PC-3 (cell line): ENCODE results near the gene LAYN. TPM values are rescaled to one million over a fixed set of nuclear protein-coding genes. Genes with fewer than 3 reads are reported as not detected.

Experiments used
- ATAC-seq: fragments of 200-7000 bp; cut with Tn5 transposase; 2 replicates; pipeline ENCODE4 v1.9.1; 2020; ENCODE audit warnings: mild to moderate bottlenecking, moderate library complexity
- BruUV-seq: library from RNA; stranded (reverse); fragments of 400-500 nt; replicated peaks from 2 replicates; lab custom pipeline; 2021; lab: Mats Ljungman, UMichigan
- CTCF ChIA-PET: fragments of 300-600 bp; sonication (Branson Sonifier 250); formaldehyde crosslinking; loops from one replicate; lab custom pipeline; 2022; ENCODE audit warnings: antibody characterized with exemption; lab: Charles Lee
- POLR2A ChIA-PET: fragments of 300-600 bp; sonication (Branson Sonifier 250); formaldehyde crosslinking; loops from one replicate; lab custom pipeline; 2022; ENCODE audit warnings: antibody characterized with exemption; ENCODE audit not compliant: unreplicated experiment; lab: Charles Lee
- DNase-seq: peaks from one replicate; pipeline ENCODE4 v3.0.0-alpha.2; 2015
- H2AFZ ChIP-seq: fragments of 300-600 bp; sonication (generic); 2 replicates; pipeline ENCODE4 v1.6.0; 2016; ENCODE audit warnings: antibody characterized with exemption, low read length
- H3F3A ChIP-seq: fragments of 300-600 bp; sonication (generic); one replicate; pipeline ENCODE4 v1.6.0; 2017; ENCODE audit warnings: antibody characterized with exemption, low read length, control low read depth, mild to moderate bottlenecking; ENCODE audit not compliant: unreplicated experiment
- H3K27ac ChIP-seq: fragments of 300-600 bp; sonication (generic); 2 replicates; pipeline ENCODE4 v1.5.1; 2016; ENCODE audit warnings: mild to moderate bottlenecking, low read length
- H3K27me3 ChIP-seq: fragments of 300-600 bp; sonication (generic); 2 replicates; pipeline ENCODE4 v1.6.1; 2016; ENCODE audit warnings: low read length, mixed read lengths
- H3K36me3 ChIP-seq: fragments of 300-600 bp; sonication (generic); 2 replicates; pipeline ENCODE4 v1.6.1; 2016; ENCODE audit warnings: low read depth, mixed run types, low read length, mixed read lengths
- H3K4me1 ChIP-seq: fragments of 300-600 bp; sonication (generic); 2 replicates; pipeline ENCODE4 v1.5.1; 2016; ENCODE audit warnings: low read length; ENCODE audit not compliant: insufficient read depth
- H3K4me2 ChIP-seq: fragments of 300-600 bp; sonication (generic); 2 replicates; pipeline ENCODE4 v1.6.0; 2016; ENCODE audit warnings: low read length
- H3K4me3 ChIP-seq: fragments of 300-600 bp; sonication (generic); 2 replicates; pipeline ENCODE4 v1.5.1; 2016; ENCODE audit warnings: mild to moderate bottlenecking, low read length, mixed read lengths
- H3K79me2 ChIP-seq: fragments of 300-600 bp; sonication (generic); 2 replicates; pipeline ENCODE4 v1.6.1; 2017; ENCODE audit warnings: low read length, mixed read lengths
- H3K9ac ChIP-seq: fragments of 300-600 bp; sonication (generic); 2 replicates; pipeline ENCODE4 v1.6.0; 2016; ENCODE audit warnings: mild to moderate bottlenecking, low read length
- H3K9me2 ChIP-seq: fragments of 300-600 bp; sonication (generic); replicated peaks from 2 replicates; pipeline ENCODE4 v1.6.1; 2016; ENCODE audit warnings: mixed run types, low read length, mixed read lengths
- H3K9me3 ChIP-seq: fragments of 300-600 bp; sonication (generic); 2 replicates; pipeline ENCODE4 v1.6.1; 2016; ENCODE audit warnings: low read length, mixed read lengths
- H4K20me1 ChIP-seq: fragments of 300-600 bp; sonication (generic); 2 replicates; pipeline ENCODE4 v1.6.1; 2016; ENCODE audit warnings: low read length, mixed read lengths
- EZH2 ChIP-seq: fragments of 300-600 bp; sonication (generic); IDR thresholded peaks from one replicate; pipeline ENCODE4 v1.6.1; 2017; ENCODE audit warnings: antibody characterized with exemption, mild to moderate bottlenecking, low read length; ENCODE audit not compliant: unreplicated experiment
- EZH2phosphoT487 ChIP-seq: fragments of 300-600 bp; sonication (generic); IDR thresholded peaks from 2 replicates; pipeline ENCODE4 v1.6.1; 2018; ENCODE audit warnings: mild to moderate bottlenecking, antibody characterized with exemption, low read length, borderline replicate concordance
- intact Hi-C: fragments of 100-400 bp; cut with micrococcal nuclease; formaldehyde crosslinking; loops from 2 replicates; pipeline ENCODE4 v1.9.0; 2023
- total RNA-seq: library from RNA; depleted of rRNA; stranded (reverse); fragments of >200 nt; gene quantifications from 2 replicates; pipeline ENCODE4 v1.2.3, GENCODE V29; 2014
- TF ChIP-seq, protein P1 (sequence below): fragments of 300-600 bp; sonication (generic); conservative IDR thresholded peaks from 2 replicates; pipeline ENCODE4 v1.5.1; 2017; ENCODE audit warnings: antibody characterized with exemption, low read depth, mild to moderate bottlenecking, low read length

The LAYN gene
- total RNA-seq, 1 experiment from 2014 or later: 0.47 TPM

DNA sequence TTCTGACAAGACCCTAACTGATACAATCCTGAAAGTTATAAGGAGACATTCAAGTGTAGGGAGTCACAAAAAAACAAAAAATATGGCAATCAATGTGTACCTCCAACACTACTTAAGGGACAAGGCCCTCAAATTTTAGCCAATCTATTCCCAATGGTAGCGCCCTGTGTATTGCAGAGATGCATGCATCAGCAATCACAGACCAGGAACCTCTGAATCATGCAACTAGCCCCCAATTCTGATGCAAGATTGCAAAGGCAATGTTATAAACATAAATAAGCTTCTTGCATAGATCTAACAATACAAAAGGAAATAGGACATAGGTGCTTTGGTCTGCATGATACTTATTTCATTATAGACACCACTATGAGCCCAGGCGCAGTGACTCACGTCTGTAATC, 32.1 kb downstream of the LAYN start:
- Histone ChIP-seq H3K4me2 (no peak overlapping the region), H3K9me3 (no peaks in the 10 kb centered on the region), H3K4me3 (no peak overlapping the region), H4K20me1 (no peaks in the 10 kb centered on the region), H3K36me3 (no peaks in the 10 kb centered on the region), H3K4me1 (peaks cover 7% of the 10 kb centered on the region), H3K9me2 (no peaks in the 10 kb centered on the region), H3K27ac (no peak overlapping the region), H3K27me3 (no peaks in the 10 kb centered on the region), H3K9ac (no peak overlapping the region), H3K79me2 (no peaks in the 10 kb centered on the region), H3F3A (no peaks in the 10 kb centered on the region), H2AFZ (no peak overlapping the region)
- ChIA-PET CTCF (no interaction called here), POLR2A (no interaction called here)
- DNase-seq (no peak), ATAC-seq (no peak)
- TF ChIP-seq EZH2phosphoT487 (no peak), EZH2 (no peak)
- TF ChIP-seq, protein P1, sequence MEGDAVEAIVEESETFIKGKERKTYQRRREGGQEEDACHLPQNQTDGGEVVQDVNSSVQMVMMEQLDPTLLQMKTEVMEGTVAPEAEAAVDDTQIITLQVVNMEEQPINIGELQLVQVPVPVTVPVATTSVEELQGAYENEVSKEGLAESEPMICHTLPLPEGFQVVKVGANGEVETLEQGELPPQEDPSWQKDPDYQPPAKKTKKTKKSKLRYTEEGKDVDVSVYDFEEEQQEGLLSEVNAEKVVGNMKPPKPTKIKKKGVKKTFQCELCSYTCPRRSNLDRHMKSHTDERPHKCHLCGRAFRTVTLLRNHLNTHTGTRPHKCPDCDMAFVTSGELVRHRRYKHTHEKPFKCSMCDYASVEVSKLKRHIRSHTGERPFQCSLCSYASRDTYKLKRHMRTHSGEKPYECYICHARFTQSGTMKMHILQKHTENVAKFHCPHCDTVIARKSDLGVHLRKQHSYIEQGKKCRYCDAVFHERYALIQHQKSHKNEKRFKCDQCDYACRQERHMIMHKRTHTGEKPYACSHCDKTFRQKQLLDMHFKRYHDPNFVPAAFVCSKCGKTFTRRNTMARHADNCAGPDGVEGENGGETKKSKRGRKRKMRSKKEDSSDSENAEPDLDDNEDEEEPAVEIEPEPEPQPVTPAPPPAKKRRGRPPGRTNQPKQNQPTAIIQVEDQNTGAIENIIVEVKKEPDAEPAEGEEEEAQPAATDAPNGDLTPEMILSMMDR: no peak
- intact Hi-C loops: no loop called here
- no TSS peak for BruUV-seq

DNA sequence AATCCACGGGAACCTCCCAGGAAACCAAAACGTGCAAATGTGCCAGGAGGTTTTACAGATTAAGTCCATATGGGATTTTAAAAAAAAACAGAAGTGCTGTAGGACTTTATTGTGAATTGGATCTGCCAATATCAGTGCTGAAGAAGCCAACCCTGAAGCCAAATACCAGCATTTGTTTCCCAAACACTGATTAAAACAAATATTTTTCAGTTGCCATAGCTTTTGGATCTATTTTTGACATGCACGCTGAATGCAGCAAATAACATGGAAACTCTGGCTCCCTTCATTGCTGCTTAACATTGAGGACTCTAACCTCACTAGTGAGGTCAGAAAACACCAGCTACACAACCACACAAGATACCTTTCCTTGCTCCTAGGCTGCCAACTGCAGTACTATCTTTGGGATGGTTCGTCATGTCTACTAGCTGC, 33.3 kb downstream of the LAYN start:
- Histone ChIP-seq H3K27ac (no peak overlapping the region), H3K9ac (no peak overlapping the region), H3F3A (no peaks in the 10 kb centered on the region), H3K4me1 (peaks cover 7% of the 10 kb centered on the region), H3K9me3 (no peaks in the 10 kb centered on the region), H4K20me1 (no peaks in the 10 kb centered on the region), H3K4me3 (no peak overlapping the region), H3K27me3 (no peaks in the 10 kb centered on the region), H3K79me2 (no peaks in the 10 kb centered on the region), H3K4me2 (no peak overlapping the region), H3K36me3 (no peaks in the 10 kb centered on the region), H2AFZ (no peak overlapping the region), H3K9me2 (no peaks in the 10 kb centered on the region)
- no peak for TF ChIP-seq EZH2phosphoT487
- TF ChIP-seq EZH2: no peak
- TF ChIP-seq, protein P1: no peak
- no TSS peak for BruUV-seq
- intact Hi-C loops: no loop called here
- ChIA-PET POLR2A (no interaction called here), CTCF (no interaction called here)
- DNase-seq (no peak), ATAC-seq (no peak)

DNA sequence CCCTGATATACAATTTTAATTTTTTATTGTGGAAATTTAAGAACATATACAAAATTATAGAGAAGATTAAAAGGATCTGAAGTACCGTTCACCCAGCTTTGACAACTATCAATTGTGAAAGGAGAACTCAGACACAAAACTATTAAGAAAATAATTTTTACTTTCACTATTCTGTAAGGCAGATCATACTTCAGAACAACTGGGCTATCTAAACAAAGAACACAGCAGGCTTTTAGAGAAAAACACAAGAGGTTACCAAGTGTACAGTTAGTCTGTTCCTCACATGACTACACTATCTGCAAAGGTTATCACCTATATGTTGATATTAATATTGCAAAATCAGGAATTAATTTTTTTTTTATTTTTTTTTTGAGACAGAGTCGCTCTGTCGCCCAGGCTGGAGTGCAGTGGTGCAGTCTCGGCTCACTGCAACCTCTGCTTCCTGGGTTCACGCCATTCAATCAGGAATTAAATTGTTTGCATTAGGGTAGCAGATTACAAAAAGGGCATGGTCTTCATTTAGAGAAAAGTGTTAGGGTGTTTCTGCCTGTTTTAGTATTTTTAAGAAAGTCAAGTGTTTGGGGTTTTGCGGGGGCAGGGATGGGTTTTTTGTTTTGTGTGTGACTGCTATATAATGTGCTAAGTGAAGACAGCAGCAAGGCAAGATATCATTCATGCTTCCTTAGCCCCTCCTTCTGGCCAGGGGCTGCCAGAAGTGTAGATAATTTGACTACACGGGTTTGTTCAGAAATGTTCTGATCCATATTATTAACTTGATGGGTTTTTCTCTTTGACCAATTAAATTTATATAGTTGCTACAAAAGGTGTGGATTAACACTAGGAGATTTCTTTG, 34.1 kb downstream of the LAYN start:
- H3K27ac ChIP-seq: no peak overlapping the region
- no peaks in the 10 kb centered on the region for H3K79me2 ChIP-seq
- BruUV-seq: no TSS peak
- no peaks in the 10 kb centered on the region for H3K36me3 ChIP-seq
- H3K4me1 ChIP-seq: peaks cover 7% of the 10 kb centered on the region
- H3K4me3 ChIP-seq: no peak overlapping the region
- no peaks in the 10 kb centered on the region for H4K20me1 ChIP-seq
- H3K27me3 ChIP-seq: no peaks in the 10 kb centered on the region
- intact Hi-C loops: loop anchor here (1.0 to 5.0 kb wide), 2 partner anchors 120 to 292 kb away; no protein-coding TSS in a partner anchor
- no peak for DNase-seq
- ChIA-PET CTCF (no interaction called here), POLR2A (no interaction called here)
- ATAC-seq: peak; percentile 50
- H3K4me2 ChIP-seq: no peak overlapping the region
- no peak overlapping the region for H3K9ac ChIP-seq
- no peak overlapping the region for H2AFZ ChIP-seq
- H3K9me2 ChIP-seq: no peaks in the 10 kb centered on the region
- TF ChIP-seq, protein P1: peak; percentile 53
- no peak for TF ChIP-seq EZH2phosphoT487
- TF ChIP-seq EZH2: no peak
- no peaks in the 10 kb centered on the region for H3K9me3 ChIP-seq
- H3F3A ChIP-seq: no peaks in the 10 kb centered on the region
